Thyroid gland (tissue), 4 donors: ENCODE measurements around the gene CCL13.

ENCODE experiments used
- CTCF ChIP-seq, 6 experiments: fragments of 200-600 bp in 3 of 6; fragments of 450-650 bp in 3 of 6; sonication (generic) in 3 of 6; IDR thresholded peaks; one replicate each; pipeline ENCODE4 v1.5.1; 2016 to 2019; ENCODE audit warnings: antibody characterized with exemption in 6 of 6, mild to moderate bottlenecking in 2 of 6, inconsistent platforms in 1 of 6, moderate library complexity in 1 of 6
- POLR2A ChIP-seq, 2 donors: fragments of 450-650 bp; IDR thresholded peaks; one replicate each; pipeline ENCODE4 v1.6.1; 2017; ENCODE audit warnings: antibody characterized with exemption in 2 of 2, mild to moderate bottlenecking in 2 of 2, moderate library complexity in 1 of 2

GRCh38 chr17:34370997-34371395 is 14.7 kb downstream of the CCL13 start:
- no peak for TF ChIP-seq CTCF (IDR thresholded peaks at IDR 0.05)
- no peak for TF ChIP-seq POLR2A (IDR thresholded peaks at IDR 0.05)
